Mesothelial cell of epicardium (in vitro differentiated cells): ENCODE results near the gene ELMO1. TPM values are rescaled to one million over a fixed set of nuclear protein-coding genes. Genes with fewer than 3 reads are reported as not detected.

Source experiments
- DNase-seq, 2 experiments: peaks; one replicate each; pipeline ENCODE4 v3.0.0; 2021; ENCODE audit warnings: low spot score in 2 of 2; ENCODE audit not compliant: unreplicated experiment in 2 of 2
- H3K27ac Mint-ChIP-seq: 2 replicates; pipeline ENCODE4 v1.8.0; 2021; ENCODE audit warnings: mixed read lengths
- H3K27me3 Mint-ChIP-seq: 2 replicates; pipeline ENCODE4 v1.8.0; 2021; ENCODE audit warnings: low read depth, mixed read lengths
- H3K36me3 Mint-ChIP-seq: 2 replicates; pipeline ENCODE4 v1.8.0; 2021; ENCODE audit warnings: mixed read lengths
- H3K4me1 Mint-ChIP-seq: 2 replicates; pipeline ENCODE4 v1.8.0; 2021; ENCODE audit warnings: mixed read lengths
- H3K4me3 Mint-ChIP-seq: 2 replicates; pipeline ENCODE4 v1.8.0; 2021; ENCODE audit warnings: mild to moderate bottlenecking, moderate library complexity, mixed read lengths
- H3K9me3 Mint-ChIP-seq: 2 replicates; pipeline ENCODE4 v1.8.0; 2021; ENCODE audit warnings: mixed read lengths
- total RNA-seq: library from RNA; stranded (reverse); gene quantifications from 3 replicates; pipeline ENCODE4 v1.2.1, GENCODE V29; 2021
- TF ChIP-seq, protein P1 (sequence below): fragments of 200-600 bp; sonication (generic); IDR thresholded peaks from one replicate; pipeline ENCODE4 v1.5.0; 2021; ENCODE audit warnings: antibody characterized with exemption; ENCODE audit not compliant: unreplicated experiment

ELMO1 gene
- total RNA-seq, 1 donor from 2014 or later, result 9.6 TPM

DNA sequence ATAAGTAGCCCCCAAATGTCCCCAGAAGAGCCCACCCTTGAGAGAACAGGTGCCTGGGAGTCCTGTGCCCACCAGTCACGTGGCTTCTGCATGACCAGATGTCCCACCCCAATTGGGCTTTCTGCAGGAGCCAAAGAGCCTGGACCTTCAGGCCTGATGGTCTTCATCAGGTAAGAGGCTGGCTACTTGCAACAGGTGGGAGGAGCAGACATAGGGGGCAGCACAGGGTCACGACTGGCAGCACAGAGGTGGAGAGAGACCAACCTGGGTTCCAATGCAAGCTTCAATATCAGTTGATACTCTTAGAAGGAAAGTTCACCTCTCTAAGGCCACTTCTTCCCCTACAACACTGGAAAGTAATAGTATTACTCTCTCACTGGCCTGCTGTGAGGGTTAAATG lies 288.0 kb downstream of the ELMO1 start:
- H3K4me1 Mint-ChIP-seq, result no peaks in the 10 kb centered on the region

DNA sequence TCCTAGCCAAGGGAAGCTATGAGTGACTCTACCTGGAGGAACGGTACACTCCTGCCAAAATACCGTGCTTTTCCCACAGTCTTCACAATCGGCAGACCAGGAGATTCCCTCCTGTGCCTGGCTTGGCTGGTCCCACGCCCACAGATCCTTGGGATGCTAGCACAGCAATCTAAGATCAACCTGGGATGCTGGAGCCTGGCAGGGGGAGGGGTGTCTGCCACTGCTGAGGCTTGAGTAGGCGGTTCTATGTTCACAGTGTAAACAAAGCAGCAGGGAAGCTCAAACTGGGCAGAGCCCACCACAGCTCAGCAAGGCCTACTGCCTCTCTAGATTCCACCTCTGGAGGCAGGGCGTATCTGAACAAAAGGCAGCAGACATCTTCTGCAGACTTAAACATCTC lies 295.3 kb downstream of the ELMO1 start:
- no peak for DNase-seq
- peaks cover 5% of the 10 kb centered on the region for H3K4me1 Mint-ChIP-seq
- H3K4me3 Mint-ChIP-seq, result no peak overlapping the region
- TF ChIP-seq, protein P1, sequence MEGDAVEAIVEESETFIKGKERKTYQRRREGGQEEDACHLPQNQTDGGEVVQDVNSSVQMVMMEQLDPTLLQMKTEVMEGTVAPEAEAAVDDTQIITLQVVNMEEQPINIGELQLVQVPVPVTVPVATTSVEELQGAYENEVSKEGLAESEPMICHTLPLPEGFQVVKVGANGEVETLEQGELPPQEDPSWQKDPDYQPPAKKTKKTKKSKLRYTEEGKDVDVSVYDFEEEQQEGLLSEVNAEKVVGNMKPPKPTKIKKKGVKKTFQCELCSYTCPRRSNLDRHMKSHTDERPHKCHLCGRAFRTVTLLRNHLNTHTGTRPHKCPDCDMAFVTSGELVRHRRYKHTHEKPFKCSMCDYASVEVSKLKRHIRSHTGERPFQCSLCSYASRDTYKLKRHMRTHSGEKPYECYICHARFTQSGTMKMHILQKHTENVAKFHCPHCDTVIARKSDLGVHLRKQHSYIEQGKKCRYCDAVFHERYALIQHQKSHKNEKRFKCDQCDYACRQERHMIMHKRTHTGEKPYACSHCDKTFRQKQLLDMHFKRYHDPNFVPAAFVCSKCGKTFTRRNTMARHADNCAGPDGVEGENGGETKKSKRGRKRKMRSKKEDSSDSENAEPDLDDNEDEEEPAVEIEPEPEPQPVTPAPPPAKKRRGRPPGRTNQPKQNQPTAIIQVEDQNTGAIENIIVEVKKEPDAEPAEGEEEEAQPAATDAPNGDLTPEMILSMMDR, result no peak
- H3K27me3 Mint-ChIP-seq, result no peaks in the 10 kb centered on the region
- H3K36me3 Mint-ChIP-seq, result peaks cover 1% of the 10 kb centered on the region
- peaks cover 30% of the 10 kb centered on the region for H3K9me3 Mint-ChIP-seq
- no peak overlapping the region for H3K27ac Mint-ChIP-seq

More for the DNA sequence above, 288.0 kb downstream of the ELMO1 start:
- no peak for DNase-seq
- Mint-ChIP-seq H3K4me3 (no peak overlapping the region), H3K27me3 (peaks cover 1% of the 10 kb centered on the region), H3K9me3 (peaks cover 18% of the 10 kb centered on the region), H3K27ac (no peak overlapping the region), H3K36me3 (no peaks in the 10 kb centered on the region)
- TF ChIP-seq, protein P1, result no peak

DNA sequence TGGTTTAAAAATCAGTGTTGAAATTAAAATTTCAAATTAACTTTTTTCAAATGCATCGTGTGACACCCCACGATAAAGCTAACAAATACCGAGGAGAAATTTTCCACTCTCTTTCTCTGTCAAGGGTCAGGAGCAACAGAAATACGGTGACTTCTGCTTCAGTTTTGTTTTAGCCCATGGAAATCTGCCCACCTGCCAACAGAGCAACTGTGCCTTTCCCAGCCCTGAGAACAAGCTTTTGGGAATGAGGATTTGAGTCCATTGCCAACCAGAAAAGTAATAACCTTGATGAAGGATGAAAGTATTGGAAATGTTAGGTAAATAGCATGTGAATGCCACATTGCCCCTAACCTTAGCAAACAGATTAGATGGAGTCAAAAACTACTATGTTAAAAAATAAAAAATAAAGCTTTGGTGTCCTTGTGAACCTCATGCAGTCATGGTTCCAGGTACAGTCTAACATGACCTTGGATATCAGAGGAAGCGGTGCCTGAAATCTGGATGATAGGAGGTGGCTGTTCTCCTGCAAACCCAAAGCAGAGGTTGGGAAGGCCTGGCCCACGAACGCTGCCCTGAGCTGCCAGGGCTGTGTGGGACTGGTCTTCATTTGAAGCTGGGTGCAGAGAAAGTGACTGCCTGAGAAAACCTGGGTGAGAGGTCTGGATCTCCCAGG lies 296.8 kb downstream of the ELMO1 start:
- H3K4me3 Mint-ChIP-seq, result no peak overlapping the region
- TF ChIP-seq, protein P1, result no peak
- peaks cover 5% of the 10 kb centered on the region for H3K4me1 Mint-ChIP-seq
- peaks cover 18% of the 10 kb centered on the region for H3K9me3 Mint-ChIP-seq
- DNase-seq, result no peak
- no peaks in the 10 kb centered on the region for H3K27me3 Mint-ChIP-seq
- peaks cover 1% of the 10 kb centered on the region for H3K36me3 Mint-ChIP-seq
- H3K27ac Mint-ChIP-seq, result no peak overlapping the region

DNA sequence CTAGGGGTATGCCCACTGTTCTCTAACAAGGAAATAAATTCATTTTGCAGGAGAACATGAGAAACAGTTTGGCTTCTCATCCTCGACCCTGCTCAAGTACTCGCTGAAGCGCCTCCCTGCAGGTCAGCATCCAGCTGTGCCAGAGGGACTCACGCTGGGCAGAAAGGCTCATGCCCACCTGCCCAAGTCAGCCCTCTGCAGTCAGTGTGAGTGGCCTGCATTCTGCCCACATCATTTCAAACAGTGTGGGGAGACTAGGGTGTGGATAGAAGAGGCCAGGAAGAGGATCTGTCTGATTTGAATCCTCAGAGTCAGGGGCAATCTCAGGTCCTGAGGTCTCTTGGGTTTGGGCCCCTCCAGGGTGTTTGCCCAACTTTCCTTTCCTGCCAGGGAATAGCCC lies 297.8 kb downstream of the ELMO1 start:
- no peak for DNase-seq
- TF ChIP-seq, protein P1, result no peak
- Mint-ChIP-seq H3K27me3 (no peaks in the 10 kb centered on the region), H3K27ac (no peak overlapping the region), H3K36me3 (peaks cover 1% of the 10 kb centered on the region), H3K4me3 (no peak overlapping the region), H3K9me3 (peaks cover 14% of the 10 kb centered on the region), H3K4me1 (peaks cover 5% of the 10 kb centered on the region)

DNA sequence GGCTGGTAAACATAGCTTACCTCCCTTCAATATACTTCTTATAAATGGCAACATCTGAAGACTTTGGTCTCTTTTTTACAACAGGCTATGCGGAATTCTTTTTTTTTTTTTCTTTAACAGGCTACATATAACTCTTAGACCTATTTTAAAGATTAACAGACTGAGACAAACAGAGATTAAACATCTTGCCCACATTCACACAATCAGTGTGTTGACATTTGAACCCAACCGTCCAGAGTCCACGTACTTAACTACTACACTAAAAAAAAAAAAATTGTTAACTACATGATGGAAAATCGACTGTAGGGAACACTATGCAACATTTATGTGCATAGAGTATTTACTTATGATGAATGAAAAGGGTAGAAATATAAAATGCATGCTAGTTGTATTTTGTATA lies 298.5 kb downstream of the ELMO1 start:
- H3K4me1 Mint-ChIP-seq, result peaks cover 5% of the 10 kb centered on the region
- H3K36me3 Mint-ChIP-seq, result peaks cover 1% of the 10 kb centered on the region
- no peaks in the 10 kb centered on the region for H3K27me3 Mint-ChIP-seq
- H3K27ac Mint-ChIP-seq, result no peak overlapping the region
- H3K4me3 Mint-ChIP-seq, result no peak overlapping the region
- H3K9me3 Mint-ChIP-seq, result peaks cover 8% of the 10 kb centered on the region
- DNase-seq, result no peak
- TF ChIP-seq, protein P1, result no peak

DNA sequence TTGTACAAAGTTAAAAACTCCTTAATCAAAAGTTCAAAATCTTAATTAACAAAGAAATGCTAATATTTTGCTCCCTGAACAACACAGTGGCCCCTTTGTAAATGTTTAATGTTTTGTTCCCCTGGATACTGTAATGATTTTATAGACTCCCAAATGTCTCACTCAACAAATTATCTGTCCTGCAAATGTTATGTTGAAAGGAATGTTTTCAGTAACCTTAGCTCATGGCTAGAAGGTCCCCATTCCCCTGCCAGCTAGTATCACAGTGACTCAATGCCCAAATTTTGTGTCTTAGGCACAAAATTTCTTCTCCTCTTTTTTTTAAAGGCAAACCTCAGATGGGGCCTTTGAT lies 298.9 kb downstream of the ELMO1 start:
- Mint-ChIP-seq H3K27me3 (no peaks in the 10 kb centered on the region), H3K27ac (no peak overlapping the region), H3K4me1 (peaks cover 6% of the 10 kb centered on the region), H3K36me3 (peaks cover 1% of the 10 kb centered on the region), H3K9me3 (peaks cover 6% of the 10 kb centered on the region), H3K4me3 (no peak overlapping the region)
- TF ChIP-seq, protein P1, result no peak
- DNase-seq, result no peak
